HG03439 (cell line): ENCODE measurements around the gene ACTR1B.
"Not testable (repeated sequence)": the region's sequence is repeated elsewhere in the genome, so short reads cannot be mapped to it uniquely, and the experiment has no call there.

Source experiments
- ATAC-seq: cut with Tn5 transposase; IDR thresholded peaks from one replicate; pipeline ENCODE4 v1.9.1; 2021; ENCODE audit warnings: mild to moderate bottlenecking, moderate library complexity; ENCODE audit not compliant: unreplicated experiment

ACTR1B gene

DNA sequence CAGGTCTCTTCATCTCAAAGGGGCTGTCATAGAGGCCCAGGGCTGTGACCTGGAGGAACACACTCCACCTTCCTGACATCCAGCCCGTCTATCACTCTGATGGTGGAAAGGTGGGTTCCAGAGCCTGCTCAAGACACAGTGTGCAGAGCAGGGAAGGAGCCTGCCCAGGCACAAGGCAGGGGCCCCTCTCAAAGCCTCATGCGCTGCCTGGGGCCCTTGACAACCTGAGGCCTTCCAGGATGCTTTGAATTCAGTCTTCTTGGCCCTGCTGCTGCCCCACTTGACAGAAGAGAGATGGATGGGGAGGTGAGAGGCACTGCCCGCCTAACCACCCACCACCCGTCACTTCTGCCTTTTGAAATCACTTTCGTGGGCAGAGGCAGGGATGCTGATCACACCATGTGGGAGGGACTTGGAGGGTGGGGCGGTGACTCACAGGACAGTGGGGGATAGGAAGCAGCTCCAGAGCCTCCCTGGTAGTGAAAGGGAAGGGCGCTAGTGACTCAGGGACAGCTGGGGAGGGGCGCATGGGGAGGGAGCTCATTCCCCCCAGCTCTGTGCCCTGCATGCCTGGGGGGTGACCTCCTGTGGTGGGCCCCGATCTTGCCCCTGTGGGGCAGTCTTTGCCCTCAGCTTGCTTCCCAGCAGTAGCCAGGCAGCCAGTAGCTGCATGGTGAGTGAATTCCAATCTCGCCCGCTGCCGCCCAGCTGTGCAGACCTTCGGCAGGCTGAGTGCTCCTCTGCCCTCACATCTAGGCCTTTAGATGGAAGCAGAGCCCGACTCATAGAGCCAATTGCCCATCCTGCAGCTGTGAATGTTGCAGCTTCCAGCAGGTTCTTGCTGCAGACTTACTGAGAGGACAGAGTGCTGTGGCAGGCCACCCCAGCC lies 44.7 kb downstream of the ACTR1B start:
- not testable (repeated sequence) for ATAC-seq

DNA sequence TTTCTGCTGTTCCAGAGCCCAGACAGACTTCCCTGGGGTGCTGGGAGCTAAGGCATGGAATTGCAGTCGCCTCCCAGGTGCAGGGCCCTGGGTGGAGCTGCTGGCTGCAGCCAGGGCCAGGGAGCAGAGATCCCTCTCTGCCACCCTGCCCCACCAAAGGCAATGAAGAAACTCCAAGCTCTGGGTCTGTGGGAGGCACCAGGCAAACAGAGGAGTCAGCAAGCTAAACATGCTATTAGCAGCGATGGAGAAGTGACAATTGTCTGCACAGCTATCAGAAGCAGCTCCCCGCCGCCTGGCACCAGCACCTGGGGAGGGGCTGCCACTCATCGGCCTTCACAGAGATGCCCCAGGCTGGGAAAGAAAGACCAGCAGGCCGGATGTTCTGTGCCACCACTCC lies 45.9 kb downstream of the ACTR1B start:
- no peak for ATAC-seq

DNA sequence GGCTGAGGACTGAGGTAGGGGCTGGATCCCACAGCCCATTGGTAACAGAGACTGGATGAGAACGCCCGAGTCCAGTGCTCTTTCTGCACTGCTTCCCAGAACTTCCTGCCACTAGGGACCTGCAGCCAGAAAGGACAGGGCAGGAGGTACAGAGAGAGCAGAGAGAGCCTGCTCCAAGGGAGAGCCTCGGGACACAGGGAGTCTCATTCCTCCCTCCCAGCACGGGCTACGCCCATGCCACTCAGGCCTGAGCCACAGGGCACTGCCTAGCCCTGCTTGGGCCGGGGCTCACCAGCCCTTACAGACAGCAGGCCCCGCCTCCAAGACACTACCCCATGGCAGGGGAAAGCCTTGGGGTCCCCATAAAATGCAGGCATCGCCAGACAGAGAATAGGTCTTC lies 48.1 kb downstream of the ACTR1B start:
- ATAC-seq, result not testable (repeated sequence)

DNA sequence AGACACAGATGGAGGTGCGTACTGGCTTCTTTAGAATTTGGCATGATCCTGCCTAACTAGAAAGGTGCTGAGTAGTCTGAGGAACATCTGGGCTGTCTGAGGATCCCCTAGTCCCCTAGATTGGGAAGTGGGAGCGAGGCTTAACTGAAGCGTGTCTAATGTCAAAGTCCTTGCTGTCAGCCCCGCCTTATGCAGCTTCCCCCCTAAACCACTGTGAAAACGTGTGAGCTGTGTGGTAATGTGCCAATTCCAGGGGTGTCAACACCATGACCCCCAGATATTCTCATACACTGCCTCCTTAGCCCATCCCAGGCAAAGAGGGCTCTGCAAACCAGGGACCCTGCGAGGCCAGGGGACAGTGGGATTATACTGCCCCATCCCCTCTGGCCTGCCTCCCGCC lies 51.9 kb downstream of the ACTR1B start:
- ATAC-seq, result not testable (repeated sequence)

DNA sequence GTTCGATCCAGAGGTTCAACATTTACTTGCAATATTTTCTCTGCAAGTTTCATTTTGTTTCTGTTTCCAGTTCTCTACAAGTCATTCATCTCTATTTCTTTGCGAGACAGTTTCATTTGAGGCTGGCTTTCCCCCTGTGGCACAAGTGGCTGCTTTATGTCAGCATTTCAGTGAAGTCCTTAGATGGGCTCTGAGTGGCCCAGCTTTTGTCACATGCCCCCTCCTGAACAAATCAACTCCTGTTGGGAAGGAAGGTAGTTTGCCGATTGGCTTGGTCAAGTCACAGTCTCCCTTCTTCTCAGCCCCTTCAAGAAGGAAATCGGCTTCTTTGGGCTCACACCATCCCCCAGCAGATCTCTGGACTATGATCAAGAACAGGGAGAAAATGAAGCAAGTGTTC lies 55.1 kb downstream of the ACTR1B start:
- not testable (repeated sequence) for ATAC-seq
